GM19099 (cell line): ENCODE data around the gene PITX1.

Experiments used
- POLR2A ChIP-seq: IDR thresholded peaks from 3 replicates; pipeline ENCODE4 v1.6.1; 2011; ENCODE audit warnings: low read depth; ENCODE audit not compliant: insufficient read length; ENCODE audit errors: extremely low read depth

PITX1 gene

DNA sequence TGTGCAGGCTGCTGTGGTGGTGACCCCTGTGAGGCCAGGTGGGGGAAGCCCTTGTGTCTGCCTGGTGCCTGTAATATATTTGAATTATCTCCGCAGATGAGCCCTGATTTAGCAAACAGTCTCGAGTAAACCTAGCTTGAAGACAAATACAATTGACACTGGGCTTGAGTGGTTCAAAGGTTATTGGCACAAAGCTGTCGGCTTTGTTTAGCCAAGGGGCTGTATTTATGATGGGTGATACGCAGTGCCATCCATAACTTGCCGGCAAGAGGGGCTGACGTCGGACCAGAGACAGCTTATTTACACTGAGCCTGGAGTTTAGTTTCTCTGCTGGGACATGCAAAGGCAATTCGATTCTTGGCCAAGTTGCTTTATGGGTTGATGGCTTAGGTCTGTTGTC, 20.0 kb upstream of the PITX1 start:
- TF ChIP-seq POLR2A: no peak

DNA sequence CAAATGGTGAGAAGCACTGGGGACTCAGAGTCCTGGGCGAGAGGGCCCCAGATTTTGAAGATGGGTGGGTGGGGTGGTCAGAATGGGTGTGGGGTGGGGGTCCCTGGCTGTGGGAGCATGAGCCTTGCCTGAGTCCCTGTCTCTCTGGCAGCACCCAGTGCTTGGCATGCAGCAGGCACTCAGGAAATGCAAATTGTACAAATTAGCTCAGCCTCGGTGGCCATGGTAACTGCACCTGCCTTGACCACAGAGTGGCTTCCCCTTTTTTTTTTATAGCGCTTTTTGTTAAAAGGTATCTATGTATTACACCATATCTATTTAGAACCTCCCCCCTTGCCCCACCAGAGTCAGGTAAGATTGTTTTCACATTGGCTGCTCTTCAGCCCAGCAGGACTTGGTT, 19.2 kb upstream of the PITX1 start:
- TF ChIP-seq POLR2A: no peak

DNA sequence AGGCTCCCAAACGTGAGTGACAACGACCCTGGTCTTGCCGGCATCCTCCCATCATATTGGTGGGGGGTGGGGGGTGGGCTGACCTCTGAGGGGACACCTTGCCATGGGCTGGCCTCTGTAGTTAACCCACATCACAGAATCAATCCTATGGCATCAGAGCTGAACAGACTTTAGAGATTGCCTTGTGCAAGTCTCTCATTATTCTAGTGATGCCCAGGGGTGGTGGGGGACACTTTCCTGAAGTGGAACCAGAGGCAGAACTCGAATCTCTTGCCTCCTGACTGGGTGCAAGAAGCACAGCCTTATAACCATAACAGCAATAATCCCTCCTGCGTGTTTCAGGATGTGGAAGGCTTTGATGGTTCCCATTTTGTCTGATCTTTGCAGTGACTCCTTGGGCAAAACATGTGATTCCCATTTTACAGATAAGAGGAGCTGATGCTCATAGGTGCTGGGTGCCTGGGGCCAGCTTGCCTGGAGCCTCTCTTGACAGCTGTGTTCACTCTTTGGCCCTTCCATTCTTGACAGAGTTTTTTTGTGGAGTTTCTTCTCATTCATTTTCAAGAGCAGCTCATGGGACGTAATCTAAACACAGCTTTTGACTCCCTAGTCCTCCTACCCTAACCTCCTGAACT, 18.6 kb upstream of the PITX1 start:
- TF ChIP-seq POLR2A: no peak

DNA sequence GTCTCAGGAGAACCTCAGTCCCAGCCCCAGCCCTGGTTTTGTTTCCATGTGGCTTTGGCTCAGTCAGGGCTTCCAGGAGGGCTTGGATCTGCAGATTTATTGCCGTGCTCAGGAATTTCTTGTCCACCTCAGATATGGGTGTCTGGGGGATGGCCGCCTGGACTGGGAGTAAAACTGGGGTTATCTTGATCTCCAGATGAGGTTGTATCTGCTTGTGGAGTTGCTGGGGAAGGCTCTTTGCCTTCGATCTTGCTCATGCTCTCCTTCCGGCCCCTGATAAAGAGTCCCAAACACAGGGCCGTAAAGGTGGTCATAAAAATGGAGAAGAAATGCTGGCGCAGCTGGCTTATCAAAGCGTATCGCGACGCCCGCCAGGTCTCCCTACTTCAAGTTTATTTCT, 17.8 kb upstream of the PITX1 start:
- TF ChIP-seq POLR2A: no peak

DNA sequence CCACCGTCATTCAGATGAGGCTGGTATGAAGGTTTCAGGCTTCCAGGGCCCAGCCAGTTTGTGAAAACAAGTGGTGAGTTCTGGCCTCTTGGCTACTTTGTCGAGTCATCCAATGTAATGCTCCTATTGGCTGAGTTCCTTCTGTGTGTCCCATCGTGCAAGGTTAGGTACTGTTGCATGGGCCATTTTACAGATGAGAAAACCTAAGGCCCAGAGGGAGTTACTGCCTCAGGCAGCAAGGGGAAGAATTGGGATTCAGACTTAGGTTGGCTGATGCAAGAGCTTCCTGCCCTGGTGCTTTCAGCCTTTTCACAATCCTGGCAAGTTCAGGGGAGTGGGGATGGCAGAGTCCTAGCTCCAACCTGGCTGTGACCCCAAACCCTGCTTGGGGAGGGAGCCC, 17.4 kb upstream of the PITX1 start:
- TF ChIP-seq POLR2A: no peak

DNA sequence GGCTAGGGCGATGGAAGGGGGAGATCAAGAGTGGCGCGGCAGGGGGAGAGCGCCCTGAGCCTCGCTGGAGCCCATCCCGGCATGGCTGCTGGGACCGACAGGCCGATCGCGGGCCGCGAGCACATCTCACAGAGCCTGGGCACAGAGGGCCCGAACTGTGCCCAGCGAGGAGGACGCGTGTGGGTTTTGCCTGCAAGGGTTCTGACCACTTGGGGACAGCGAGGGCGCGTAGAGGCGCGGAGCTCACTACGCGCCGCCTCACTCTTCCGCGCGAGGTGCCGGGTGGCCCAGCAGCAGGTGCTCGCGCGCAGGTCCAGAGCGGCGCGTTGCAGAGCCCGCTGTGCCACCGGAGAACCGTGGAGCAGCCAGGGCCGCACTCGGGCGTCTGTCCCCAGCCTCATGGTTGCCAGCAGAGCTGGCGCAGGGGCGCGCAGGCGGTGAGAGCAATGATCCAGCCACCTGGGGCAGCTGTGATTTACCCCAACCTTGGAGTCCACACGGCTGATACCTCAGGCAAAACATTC, 16.3 kb upstream of the PITX1 start:
- no peak for TF ChIP-seq POLR2A

DNA sequence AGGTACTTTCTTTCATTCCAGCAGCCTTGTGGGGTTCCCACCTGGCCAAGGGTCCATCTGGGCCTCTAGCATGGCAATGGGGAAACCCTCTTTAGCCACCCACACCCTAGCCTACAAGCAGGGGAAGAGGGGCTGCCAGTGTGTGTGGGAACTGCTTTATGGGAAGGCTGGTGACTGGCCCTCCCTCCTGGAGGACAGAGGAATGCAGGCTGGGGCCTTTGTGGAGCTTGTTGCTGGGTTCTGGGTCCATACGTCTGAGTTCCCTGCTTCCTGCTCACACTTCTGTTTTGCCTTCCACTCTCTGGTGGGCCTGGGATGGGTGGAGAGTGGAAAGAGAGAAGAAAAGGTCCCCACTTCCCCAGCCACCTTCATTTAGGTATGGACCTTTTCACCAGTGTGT, 14.9 kb upstream of the PITX1 start:
- no peak for TF ChIP-seq POLR2A

DNA sequence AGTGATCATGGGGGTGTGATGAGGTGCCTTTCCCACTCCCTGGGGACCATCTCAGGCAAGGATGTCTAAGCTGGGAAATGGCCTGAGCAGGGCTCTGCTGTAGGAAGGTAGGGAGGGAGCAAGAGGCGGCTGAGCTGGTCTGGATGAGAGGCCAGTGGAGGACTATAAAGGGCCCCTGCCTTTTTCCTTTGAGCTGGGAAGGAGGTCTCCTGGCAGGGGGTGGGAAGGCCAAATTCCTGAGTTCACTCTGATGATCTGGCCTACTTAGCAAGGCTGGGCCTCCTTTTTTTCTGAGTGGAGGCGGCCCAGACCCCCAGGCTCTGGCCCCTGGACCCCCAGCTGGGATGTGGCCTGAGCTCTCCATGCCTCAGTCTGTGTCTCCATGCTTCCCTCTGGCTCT, 14.3 kb upstream of the PITX1 start:
- no peak for TF ChIP-seq POLR2A

DNA sequence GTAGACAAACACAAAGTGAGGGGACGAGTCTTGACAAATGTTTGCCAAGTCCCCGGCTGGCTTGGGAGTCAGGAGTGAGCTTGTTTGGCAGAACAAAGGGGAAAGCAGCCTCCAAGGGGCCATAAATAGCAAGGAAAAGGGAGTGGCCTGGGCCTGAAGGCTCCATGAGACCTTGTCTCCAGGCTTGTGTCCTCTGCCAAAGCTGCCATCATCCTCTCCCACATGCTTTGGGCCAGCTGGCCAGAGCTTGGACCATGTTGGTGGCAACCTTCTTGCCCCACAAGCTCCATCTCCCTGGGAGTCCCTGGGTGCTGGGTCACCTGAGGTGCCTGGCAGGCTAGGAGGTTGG, 13.3 kb upstream of the PITX1 start:
- TF ChIP-seq POLR2A: no peak

DNA sequence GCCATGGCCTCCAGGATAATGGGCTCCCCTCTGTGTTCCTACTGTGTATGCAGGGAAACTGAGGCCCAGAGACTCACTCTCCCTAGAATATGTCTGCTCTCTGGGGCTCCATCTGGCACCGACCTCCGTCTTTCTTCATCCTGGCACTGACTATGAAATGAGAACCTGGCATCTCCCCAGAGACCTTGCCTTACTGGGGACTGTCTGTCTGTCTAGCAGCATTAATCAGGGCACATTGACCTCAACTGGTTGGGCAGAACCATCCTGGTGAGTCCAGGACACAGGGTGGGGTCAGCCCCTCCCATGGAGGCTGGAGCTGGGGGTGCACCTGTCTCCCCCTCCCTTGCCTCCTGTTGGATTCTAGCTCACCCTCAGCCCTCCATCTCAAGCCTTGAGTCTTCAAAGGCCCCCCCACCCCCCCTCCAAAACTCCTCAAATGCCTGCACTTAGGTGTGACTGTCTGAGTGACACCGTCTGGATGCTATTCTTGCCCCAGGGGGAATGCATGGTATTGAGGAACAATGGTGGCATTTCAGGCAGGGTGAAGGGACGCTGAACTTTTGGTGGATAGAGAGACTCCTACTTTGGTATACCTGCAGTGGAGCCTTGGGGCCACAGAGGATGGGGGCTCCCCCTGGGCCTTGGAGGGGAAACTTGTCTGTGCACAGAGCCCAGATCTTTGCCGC, 12.8 kb upstream of the PITX1 start:
- TF ChIP-seq POLR2A: no peak

DNA sequence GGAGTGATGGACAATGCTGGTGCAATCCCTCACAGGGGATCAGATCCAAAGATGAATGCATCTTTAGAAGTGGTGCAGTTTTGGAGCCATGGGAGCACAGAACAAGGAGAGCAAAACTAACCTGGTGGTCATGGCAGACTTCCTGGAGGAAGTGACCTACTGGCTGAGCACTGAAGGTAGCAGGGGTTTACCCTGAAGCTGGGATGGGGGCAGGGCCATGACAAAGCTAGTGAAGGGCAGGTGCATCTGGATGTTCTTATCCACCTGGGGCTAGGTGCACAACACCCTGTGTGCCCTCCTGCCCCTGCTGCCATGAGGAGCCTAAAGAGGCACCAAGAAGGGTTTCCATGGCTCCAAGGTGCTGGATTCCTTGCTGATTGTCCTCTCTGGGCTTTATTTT, 11.5 kb upstream of the PITX1 start:
- no peak for TF ChIP-seq POLR2A

DNA sequence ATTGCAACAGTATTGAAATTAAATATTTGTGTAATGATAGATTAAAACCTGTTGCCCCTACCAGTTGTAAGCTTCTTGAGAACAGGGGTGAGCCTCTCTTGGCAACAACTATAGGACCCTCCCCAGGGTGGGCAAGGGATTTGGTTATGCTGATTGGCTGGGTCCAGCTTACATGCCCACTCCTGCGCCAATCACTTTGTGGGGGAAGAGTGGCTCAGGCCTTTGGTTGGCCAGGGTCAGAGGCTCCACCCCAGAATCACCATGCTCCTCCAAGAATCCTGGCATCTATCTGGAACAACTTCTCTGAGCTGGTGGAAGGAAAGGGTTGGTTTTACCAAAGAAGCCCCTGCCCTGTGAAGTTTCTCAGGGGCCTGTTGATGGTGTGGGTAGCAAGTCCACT, 8.6 kb upstream of the PITX1 start:
- TF ChIP-seq POLR2A: no peak

DNA sequence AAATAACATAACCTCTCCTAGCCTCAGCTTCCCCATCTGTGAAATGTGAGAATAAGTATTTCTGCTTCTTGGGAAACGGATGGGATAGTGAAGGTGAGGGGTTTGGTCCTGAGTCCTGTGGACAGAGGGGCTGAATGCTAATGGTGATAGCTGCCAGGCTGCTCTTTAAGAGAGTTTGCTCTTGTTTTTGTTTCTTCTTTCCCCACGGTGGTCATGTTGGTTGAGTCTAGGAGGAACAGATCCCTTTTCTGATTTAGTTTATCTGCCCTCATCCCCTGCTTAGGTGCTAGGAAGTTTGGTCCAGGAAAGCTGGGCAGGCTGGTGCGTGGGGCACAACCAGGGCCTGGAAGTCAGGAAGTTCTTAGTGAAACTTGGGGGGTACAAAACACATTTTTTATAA, 7.7 kb upstream of the PITX1 start:
- no peak for TF ChIP-seq POLR2A

DNA sequence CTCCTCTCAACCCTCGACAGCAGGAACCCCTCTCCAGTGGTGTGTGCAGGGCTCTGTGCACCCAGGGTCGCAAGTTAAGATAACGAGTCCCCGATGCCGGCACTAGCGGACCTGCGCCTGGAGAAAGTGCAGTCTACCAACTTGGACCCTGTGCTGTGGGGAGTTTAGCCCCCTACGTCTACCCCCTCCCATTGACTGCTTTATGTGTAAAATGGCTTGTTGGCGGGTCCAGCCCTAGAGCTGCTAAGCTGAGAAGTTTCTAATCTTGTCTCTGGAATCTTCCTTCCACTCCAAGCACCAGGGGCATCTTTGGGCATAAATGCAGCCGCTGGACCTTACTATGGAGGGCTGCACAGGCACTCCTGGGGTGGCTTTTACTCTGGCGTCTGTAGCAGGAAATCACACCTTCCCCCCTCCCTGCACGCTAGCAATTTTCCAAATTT, 7.1 kb upstream of the PITX1 start:
- TF ChIP-seq POLR2A: no peak

DNA sequence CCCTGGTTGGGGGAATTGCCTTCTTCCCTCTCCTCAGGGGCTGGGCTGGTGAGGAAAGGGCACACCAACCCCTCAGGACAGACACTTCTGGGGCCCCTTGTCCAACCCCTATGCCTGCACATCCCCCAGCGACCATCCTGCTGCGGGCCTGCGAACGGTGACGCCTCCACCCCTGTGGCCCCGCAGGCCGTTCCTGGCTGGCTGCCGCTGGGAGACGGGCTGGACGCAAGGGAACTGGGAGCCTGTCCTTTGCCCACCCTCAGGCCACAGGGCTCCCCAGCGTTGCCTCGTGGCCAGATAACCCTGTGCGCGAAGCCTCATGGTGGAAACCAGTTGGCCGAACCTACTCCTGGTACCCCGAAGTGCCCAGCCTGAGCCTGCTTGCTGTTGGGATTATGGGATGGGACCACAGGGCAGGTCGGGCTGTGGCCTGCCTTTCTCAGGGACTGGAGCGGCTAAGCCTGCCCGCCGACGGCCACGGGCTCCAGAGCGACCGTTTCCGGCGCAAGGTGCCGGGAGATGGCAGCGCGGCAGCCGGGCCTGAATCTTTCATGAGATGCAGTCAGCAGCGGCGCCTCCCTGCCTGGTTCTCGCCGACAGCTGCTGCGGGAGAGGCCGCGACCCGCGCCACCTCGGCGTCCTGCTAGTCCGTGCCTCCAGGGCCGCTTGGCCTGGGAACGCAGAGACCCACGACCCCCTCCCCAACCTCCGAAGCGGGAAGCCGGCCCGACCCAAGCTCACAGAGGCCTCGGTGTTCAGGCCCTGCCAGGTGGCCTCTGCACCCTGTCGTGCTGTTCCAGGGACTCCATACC, 6.5 kb upstream of the PITX1 start:
- no peak for TF ChIP-seq POLR2A

DNA sequence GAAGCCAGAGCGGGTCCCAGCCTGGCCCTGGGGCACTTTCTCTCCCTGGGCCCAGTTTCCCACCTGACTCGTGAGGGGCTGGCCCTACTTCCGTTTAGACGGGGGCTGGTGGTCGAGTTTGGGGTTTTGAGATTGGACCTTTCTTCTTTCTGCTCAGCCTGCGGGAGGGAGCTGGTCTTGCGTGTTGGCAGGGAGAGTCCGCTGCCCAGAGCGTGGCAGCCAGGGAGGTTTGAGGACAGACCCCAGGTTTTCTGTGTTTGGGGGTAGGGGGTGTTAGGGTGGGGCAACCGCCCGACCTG, 6.0 kb upstream of the PITX1 start:
- no peak for TF ChIP-seq POLR2A
